Stimulated activated CD4-positive, alpha-beta T cell treated with anti-CD3 and anti-CD28 coated beads, TNF-alpha, amount 100 ng/mL, for 48 hours (primary cell): ENCODE results near the gene CCDC88C.

Experiments used
- DNase-seq, 3 donors: peaks; one replicate each; pipeline ENCODE4 v3.0.0-alpha.2; 2020; ENCODE audit warnings: low read depth in 3 of 3

CCDC88C gene

DNA sequence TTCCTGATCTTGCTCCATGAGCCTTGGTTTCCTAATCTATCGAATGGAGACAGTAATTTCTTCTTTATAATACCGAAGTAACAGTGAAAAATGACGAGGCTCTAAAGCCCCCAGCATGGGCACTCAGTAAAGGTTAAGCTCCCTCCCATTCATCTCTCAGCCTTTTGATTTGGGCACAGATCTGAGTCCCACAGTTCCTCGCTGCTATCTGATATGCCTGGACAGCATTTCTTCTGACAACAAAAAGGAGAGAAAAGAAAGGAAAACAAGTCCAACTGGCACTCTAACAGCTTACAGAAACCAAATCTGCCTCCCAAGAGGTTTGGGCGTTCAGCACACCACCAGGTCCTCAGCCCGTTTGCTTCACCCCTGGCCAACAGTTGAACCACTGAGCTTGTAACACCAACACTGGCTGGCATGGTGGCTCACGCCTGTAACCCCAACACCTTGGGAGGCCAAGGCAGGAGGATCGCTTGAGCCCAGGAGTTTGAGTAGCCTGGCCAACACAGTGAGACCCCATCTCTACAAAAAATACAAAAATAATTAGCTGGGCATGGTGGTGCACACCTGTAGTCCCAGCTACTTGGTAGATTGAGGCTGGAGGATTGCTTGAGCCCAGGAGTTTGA is 19.5 kb downstream of the CCDC88C start:
- no peak for DNase-seq

DNA sequence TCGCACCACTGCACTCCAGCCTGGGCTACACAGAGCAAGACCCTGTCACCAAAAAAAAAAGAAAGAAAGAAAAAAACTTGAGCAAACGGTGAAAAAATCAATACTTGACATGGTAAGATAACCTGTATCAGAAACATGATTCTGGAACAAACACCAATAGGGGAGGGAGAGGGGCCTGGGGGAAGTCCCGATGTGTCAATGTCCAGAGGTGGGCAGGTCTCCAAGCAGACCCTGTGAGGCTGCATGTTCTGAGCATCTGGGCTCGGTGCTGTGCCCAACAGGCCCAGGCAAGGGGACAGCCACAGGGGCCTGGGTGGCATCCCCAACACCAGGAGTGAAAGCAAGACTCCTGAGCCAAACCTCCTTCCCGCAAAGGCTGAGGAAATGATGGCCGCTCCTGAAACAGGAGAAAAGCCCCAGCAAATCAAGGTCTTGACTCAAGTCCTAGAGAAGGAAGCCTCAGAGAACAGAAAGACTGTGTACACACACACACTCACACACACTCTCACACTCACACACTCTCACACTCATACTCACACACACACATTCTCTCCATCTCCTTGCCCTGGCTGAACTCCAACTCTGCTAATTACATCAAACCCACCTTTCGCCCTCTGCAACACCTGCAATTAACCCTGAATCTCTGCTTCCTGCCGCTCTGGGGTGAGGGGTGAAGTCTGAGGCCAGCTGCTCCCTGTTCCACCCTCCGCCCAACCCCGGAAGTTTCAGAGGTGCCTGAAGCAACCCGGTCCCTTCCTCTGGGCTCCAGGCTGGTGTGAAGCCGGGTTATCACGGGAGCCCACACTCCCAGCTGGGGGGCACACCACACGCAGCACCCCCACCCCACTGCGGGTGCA is 20.4 kb downstream of the CCDC88C start:
- DNase-seq, result peak in 1 of 3 donors; percentile 50

DNA sequence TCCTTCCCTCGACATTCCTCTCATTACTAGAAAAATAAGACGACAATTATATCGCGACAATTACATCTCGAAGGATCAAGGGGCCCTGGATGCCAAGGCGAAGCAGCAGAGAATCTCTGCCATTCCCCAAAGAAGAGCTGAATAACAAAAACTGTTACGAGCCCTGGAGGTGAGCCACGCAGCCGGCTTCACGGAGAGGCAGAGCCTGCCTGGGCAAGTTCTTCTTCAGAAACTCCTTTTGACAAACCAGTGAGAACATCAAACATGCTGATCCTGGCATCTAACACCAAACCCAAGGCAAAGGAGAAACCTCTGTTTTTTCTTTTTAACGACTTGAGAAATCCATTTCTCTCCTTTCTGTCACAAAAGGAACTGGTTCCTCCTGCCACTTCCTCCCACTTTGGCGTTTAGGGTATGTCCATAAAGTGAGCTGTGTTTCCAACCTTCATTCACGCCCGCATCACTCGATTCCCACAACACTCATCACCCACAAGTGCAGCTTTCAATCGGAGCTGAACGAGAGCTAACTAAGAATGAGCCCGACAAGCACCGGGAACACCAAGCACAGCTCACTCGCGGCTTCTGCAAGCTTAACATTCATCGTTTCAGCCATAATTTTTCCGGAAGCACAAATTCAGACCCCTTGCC is 21.5 kb downstream of the CCDC88C start:
- no peak for DNase-seq

DNA sequence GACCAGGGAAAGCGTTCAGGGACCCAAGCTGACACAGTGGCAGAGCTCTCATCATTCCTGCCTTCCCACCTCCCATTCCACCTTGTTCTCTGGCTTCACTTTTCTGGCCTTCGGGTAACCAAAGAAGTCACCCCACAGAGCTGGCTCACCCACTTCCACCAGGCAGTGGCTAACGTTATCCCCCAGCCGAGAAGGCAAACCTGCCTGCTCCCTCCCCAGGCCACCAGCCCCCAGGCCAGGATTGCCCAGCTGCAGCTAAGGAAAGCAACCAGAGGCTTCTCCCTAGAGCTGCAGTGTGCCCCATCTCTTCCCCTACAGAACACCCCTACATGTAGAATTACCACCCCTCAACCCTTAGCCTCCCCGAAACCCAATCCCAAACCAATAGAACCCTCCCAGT is 22.2 kb downstream of the CCDC88C start:
- DNase-seq, result no peak

DNA sequence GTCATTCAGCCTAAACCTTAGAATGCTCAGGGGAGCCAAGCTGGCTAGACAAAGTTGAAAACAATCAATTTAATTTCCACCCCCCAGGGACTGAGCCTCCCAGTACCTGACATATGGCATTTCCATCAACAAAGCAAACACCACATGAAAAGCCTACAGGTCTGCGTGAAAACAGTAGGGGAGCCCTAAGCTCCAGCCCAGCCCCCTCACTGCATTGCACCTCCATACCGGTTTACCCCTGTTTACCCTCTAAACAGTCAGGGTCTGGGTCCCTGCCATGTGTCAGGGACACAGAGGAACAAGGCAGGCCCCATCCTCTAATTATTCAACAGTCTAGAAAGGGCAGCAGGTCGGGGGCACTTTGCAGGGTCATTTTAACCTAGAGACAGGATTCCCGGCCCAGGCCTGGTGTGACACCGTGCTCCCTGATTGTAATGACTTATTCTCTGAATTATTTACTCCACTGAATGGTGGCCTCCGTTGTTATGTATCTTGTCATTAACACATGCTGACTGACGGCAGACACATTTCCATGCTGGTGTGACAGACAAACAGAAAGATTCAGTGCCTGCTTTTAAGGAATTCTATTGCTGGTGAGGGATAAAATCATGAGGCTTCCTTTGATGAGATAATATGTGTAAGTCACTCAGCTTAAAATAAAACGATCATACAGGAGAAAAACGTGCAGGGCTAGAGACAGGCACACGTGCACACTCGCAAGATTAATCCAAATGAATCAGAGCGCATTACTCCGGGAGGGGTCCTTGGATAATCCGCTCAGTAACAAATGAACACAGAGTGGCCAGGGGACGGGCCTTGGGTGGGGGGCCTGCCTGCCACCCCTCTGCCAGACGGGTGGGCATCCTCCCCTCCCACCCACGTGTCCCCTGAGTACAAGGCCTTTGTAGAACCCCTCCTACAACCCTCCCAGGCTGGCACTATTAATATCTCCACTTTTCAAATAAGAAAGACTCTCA is 23.2 kb downstream of the CCDC88C start:
- DNase-seq, result no peak

DNA sequence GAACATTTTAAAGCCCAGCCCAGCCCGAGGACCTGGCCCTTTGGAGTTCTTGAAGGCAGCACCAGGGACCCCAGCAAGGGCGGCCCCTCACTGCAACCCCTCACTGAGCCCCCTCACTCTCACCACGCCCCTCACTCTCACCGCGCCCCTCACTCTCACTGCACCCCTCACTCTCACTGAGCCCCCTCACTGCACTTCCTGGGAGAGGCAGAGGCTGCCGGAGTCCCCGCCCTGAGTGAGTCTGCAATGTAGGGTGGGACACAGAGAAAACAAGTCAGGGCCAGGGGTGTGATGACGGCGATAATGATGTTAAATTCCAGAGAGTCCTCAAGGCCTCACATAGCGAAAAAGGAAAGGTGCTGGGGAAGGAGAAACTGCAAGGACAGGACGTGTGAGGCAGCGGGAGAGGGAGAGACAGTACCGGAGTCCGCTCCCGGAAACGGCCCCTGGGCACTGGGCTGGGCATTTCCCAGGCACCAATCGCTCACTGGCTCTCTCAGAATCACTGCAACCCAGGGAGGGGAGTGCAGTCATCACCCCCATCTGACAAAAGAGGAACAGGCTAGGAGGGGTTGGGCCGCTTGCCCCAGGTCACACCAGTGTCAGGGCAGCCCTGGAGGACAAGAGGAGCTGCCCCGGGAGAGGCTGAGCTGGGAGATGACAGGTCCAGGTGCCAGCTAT is 24.9 kb downstream of the CCDC88C start:
- no peak for DNase-seq

DNA sequence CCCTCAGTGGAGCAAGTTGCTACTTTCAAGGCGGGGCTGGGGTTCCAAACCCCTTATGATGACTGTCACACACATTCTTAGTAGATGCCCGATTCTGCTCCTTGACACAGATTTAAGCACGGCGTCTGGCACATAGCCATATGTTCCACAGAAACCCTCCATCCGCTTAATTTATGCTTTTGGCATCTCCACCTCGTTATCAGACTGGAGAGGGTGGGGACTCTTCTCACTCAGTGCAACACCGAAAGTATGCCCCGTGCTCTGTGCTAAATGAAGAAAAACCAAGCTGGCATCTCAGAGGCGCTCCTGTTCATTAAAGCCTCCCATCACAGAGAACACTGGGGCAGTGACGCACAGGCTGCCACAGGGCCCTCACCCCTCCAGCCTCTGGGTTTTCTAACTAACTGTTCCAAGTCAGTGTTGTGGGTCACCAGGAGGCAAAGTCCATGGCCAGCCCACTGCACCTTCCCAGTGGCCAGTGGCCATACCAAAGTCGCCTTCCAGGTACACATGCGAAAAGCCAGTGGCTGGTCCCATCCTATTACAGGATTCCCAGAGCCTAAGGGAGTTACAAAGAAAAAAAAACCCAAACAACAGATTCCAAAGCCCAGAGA is 27.3 kb downstream of the CCDC88C start:
- DNase-seq, result no peak

DNA sequence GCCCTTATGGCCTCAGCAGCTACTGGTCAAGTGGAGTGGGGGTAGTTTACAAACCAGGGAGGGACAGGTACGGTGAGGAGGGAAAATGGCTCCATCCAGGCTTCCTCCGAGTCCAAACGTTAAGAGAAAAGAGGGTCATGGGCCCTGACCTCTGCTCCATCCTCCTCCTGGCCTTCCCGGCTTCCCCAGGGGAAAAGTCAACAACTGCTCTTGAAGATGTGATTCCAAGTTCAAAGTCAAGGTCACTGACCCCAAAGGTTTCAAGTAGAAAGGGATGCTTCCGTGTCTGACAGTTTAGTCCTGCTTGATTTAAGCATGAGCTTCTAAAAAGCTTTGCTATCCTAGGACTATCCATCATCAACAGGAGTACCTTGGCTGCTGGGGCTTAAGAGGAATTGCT is 28.5 kb downstream of the CCDC88C start:
- DNase-seq, result no peak

DNA sequence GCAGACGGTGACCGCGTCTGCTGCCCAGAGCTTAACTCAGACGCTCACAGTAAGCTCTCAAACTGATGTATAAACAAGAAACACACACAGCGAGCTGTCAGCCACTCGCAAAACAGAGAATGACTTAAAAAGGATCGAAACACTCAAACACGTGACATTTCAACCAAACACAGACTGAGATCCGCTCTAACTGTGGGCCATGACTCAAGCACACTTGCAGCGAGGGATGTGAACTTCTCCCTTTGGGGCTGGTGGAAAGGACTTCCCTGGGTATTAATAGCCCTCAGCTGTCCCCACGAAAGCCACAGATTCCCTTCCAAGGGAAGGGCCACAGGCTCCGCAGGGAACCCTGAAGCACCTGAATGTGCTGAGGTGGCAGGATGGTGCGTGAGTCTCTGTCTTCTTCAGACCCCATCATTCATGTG is 29.1 kb downstream of the CCDC88C start:
- no peak for DNase-seq

DNA sequence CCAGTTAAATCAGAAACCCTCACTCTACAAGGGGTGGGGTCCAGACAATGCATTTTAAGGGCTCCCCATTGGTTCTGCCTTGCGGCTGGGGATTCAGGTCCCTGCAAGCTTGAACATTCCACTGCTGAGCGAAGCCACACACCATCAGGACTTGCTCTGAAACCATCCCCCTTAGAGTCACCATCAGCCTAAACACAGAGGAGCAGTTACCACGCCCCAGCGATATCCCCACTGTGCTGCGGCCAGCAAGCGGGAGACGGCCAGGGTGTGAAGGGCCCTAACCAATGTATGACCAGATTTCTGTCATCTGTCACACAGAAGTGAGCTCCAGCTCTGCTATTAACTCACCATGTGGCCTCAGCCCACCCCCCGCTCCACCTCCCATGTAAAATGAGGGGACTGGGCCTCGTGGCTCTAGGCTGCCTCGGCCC is 29.7 kb downstream of the CCDC88C start:
- DNase-seq, result no peak

DNA sequence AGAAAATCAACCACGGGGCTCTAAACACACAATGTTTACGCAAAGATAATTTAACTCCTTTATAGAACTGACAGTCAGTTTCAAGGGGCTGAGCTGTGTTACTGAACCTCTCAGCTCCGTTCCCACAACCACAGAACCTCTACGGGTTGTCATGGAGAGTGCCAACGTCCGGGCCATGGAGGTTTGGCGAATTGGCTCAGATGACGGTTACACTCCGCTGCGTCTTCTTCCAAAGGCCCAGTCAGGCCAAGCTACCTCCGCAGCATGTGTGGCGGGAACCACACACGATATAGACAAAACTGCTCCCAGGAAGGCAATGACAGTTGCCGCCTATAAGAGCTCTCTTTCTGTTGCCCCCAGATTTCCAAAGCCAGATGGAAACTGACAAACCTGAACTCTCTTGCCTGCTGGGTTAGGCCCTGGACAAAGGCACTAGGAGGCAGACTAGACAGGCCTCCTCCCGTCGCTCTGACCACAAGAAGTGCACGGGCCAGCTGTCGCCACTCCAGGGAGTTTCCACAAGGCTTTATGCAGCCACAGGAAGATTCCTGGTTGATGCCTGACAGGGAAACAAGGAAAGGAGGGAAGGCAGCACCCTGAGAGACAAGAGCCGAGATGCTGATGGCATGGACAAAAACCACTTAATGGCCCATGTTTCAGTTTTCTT is 30.3 kb downstream of the CCDC88C start:
- no peak for DNase-seq

DNA sequence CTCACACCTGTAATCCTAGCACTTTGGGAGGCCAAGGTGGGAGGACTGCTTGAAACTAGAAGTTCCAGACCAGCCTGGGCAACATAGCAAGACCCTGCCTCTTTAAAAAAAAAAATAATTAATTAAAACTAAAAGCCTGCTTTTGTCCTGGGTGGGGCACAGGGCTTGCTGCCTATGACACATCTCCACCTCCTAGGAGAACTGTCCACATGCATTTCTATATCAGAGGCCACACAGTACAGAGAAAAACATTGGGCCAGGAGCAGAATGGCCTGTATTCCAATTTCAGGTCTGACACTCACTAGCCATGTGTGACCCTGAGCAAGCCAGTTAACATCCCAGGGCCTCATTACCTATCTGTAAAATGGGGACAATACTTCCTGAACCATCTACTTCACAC is 31.9 kb downstream of the CCDC88C start:
- DNase-seq, result no peak

DNA sequence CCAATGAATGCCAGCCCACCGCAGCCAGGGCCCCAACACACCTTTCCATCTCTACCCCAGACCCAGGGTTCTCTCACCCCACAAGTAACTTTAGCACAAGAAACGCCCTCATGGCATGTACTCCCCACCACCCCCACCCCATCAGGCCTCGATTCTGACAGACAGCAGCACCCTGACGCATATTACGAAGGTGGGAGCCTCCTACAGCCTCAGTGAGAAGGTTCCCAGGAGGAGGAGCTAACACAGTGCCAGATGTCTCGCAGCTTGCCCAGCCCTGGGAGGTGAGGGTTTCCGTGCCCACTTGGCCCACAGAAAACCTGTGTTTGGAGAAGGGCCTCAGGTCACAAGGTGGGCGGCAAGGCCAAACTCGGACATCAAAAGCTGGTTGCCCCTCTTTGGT is 32.4 kb downstream of the CCDC88C start:
- no peak for DNase-seq

DNA sequence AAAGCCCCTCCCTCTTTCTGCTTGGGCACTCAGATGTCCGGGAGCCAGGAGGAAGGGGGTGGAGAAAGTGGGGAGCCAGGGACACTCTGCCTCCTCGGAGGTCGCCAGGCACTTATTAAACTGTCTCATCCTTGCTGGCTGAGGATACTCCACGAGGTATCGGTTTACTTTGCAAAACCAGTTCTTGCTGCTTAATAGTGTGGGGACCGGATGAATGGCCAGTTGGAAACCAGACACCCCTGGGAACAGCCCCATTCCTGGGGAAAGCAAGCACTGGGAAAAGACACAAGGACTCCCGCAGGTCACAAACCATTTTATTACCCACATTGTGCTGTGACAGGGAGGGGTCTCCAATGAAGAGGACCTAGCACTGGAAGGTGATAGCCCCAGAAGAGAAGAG is 34.2 kb downstream of the CCDC88C start:
- no peak for DNase-seq

DNA sequence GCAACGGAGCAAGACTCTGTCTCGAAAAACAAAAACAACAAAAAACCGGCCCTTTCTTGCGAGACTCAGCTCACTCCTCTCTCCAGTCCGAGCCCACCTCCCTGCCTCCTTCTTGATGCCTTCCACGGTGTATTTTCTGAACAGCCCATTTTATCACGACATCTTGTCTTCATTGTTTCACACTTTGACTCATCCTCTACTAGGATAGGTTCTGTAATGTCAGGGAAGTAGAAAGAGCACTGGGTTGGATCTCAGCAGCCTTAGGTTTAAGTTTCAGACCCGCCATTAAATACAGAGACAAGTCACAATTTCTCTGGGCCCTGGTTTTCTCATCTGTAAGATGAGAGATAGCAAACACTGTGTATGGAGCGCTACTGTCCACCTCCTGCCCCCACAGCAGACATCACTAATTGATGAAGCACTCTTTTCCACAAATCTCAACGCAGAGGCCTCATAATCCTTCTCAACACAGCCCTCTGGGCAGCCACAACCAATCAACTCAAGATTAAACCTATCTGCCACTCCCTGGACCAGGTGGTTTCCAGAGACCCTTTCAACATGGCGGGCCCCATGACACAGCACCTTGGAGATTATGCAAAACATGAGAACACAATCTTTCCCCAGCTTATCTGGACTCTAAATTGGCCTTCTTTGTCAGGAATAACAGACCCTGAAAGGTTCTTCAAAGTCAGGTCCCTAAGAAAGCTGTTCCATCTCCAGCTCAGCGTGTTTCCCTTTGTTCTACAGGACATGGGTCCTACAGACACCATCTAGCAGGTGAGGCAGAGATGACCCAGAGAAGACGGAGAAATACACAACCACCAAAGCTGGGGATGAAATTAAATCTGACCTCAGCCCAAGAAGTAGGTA is 35.6 kb downstream of the CCDC88C start:
- DNase-seq, result no peak

DNA sequence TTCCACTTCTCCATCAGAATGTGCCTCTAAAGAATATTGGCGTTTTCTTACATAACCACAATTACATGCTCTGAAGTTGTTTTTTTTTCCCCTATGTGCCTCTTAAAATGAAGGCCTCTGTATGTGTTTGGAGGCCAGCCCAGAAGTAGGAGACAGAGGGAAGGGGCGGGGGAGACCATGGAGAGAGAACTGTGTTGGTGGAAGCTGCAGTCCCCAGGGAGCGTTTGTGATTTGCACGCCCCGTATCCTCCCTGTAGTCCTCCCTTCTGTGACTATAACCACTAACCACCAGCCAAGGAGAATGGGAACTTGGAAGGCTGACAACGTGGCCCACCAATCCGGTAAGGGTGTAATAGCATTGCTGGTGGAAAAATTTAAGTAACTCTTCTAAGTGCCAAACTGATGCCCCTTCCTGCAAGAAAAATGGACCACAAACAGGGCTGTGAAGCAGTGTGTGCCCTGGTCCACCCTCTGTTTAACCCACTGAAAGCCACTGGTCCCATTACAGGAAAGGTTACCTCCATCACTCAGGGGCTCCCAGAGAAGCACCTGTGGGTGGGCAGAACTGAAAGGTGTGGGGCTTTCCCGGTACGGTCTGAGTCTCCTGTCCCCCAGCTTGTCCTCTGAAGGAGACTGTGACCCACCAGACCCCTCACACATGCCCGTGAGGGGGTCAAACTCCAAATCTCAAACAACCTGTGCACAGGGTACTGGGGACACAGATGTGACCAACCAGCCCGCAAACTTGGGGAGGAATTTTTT is 36.8 kb downstream of the CCDC88C start:
- no peak for DNase-seq

DNA sequence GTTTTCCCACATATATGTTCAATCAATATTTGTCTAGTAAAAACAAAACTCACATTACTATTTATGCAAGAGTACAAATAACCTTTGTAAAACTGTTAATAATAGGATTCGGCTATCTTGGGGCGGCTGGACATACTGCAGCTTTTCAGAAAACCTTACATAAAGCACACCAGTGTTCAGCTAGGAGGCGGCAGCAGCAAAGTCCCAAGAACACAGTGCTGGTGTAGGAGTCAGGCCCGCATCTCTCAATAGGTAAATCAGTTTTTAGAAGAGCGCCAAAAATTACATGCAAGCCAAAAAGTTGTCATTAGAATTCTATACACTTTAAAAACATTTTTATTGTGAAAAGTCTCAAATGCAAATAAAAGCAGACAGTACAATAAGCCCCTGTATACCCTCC is 37.5 kb downstream of the CCDC88C start:
- DNase-seq, result no peak

DNA sequence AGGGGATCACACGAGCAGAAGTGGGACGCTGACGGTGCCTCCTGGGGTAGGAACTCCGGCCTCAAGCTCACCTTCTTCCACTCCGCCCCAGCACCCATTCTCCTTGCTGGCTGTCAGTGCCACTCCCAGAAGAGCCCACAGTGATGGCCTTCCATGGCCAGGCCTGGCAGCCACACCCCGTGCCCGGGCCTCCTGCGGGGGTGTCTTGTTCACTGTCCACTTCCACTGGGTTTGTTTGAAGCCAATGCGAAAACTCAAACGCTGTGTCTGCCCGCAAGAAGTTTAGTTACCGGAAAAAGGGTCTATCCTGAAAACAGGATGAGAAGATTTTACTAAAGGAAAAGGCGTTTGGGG is 38.1 kb downstream of the CCDC88C start:
- DNase-seq, result no peak
